OCI-LY1 (cell line): ENCODE results near the gene ZNF80.

ENCODE experiments used
- H2AFZ ChIP-seq: fragments of 200-600 bp; sonication (generic), shearing (Covaris generic); 2 replicates; pipeline ENCODE4 v1.6.0; 2014; ENCODE audit warnings: antibody characterized with exemption, mild to moderate bottlenecking, low read length
- H3F3A ChIP-seq: fragments of 200-600 bp; sonication (generic), shearing (Covaris generic); 2 replicates; pipeline ENCODE4 v1.6.0; 2014; ENCODE audit warnings: mild to moderate bottlenecking, antibody characterized with exemption, low read length, moderate library complexity; ENCODE audit not compliant: insufficient read depth
- H3K27ac ChIP-seq: fragments of 200-600 bp; sonication (generic); 2 replicates; pipeline ENCODE4 v1.5.1; 2014; ENCODE audit warnings: low read length, mixed run types, mild to moderate bottlenecking, low read depth; ENCODE audit not compliant: poor library complexity, severe bottlenecking
- H3K27me3 ChIP-seq: fragments of 200-600 bp; sonication (generic); 2 replicates; pipeline ENCODE4 v1.6.0; 2014; ENCODE audit warnings: antibody characterized with exemption, mild to moderate bottlenecking, low read length, moderate library complexity; ENCODE audit not compliant: insufficient read depth
- H3K36me3 ChIP-seq: fragments of 200-600 bp; sonication (generic); 2 replicates; pipeline ENCODE4 v1.6.1; 2014; ENCODE audit warnings: mild to moderate bottlenecking, antibody characterized with exemption, low read length, moderate library complexity, mixed read lengths; ENCODE audit not compliant: insufficient read depth
- H3K4me1 ChIP-seq: fragments of 200-600 bp; sonication (generic); 2 replicates; pipeline ENCODE4 v1.5.1; 2014; ENCODE audit warnings: mild to moderate bottlenecking, low read length, moderate library complexity; ENCODE audit not compliant: insufficient read depth, severe bottlenecking
- H3K4me2 ChIP-seq: fragments of 200-600 bp; sonication (generic), shearing (Covaris generic); 2 replicates; pipeline ENCODE4 v1.6.1; 2014; ENCODE audit warnings: low read length
- H3K4me3 ChIP-seq: fragments of 200-600 bp; sonication (generic); 2 replicates; pipeline ENCODE4 v1.5.1; 2014; ENCODE audit warnings: low read length, low read depth, mild to moderate bottlenecking, mixed read lengths; ENCODE audit not compliant: poor library complexity, severe bottlenecking
- H3K79me2 ChIP-seq: fragments of 200-600 bp; shearing (Covaris generic); 2 replicates; pipeline ENCODE4 v1.6.1; 2016; ENCODE audit warnings: mixed run types, low read length, mixed read lengths; ENCODE audit not compliant: insufficient read depth
- H3K9ac ChIP-seq: fragments of 200-600 bp; sonication (generic), shearing (Covaris generic); 2 replicates; pipeline ENCODE4 v1.6.1; 2014; ENCODE audit warnings: mild to moderate bottlenecking, low read length, mixed read lengths
- H3K9me2 ChIP-seq: fragments of 200-600 bp; sonication (generic), shearing (Covaris generic); 2 replicates; pipeline ENCODE4 v1.6.1; 2014; ENCODE audit warnings: low read depth, mild to moderate bottlenecking, low read length, mixed read lengths
- H3K9me3 ChIP-seq: fragments of 200-600 bp; shearing (Covaris generic); 2 replicates; pipeline ENCODE4 v1.6.1; 2014; ENCODE audit warnings: low read length, mixed read lengths
- H4K20me1 ChIP-seq: fragments of 200-600 bp; sonication (generic), shearing (Covaris generic); 2 replicates; pipeline ENCODE4 v1.6.0; 2016; ENCODE audit warnings: mild to moderate bottlenecking, low read length; ENCODE audit not compliant: insufficient read depth
- EZH2 ChIP-seq: fragments of 200-600 bp; sonication (generic), shearing (Covaris generic); IDR thresholded peaks from 2 replicates; pipeline ENCODE4 v1.8.0; 2017; ENCODE audit warnings: borderline replicate concordance, mixed run types, mild to moderate bottlenecking, antibody characterized with exemption, low read length, moderate library complexity, mixed read lengths
- TF ChIP-seq, protein P1 (sequence below): fragments of 200-600 bp; sonication (generic), shearing (Covaris generic); IDR thresholded peaks from 2 replicates; pipeline ENCODE4 v1.5.1; 2017; ENCODE audit warnings: mild to moderate bottlenecking, antibody characterized with exemption, low read length, moderate library complexity, mixed read lengths

ZNF80 gene

DNA sequence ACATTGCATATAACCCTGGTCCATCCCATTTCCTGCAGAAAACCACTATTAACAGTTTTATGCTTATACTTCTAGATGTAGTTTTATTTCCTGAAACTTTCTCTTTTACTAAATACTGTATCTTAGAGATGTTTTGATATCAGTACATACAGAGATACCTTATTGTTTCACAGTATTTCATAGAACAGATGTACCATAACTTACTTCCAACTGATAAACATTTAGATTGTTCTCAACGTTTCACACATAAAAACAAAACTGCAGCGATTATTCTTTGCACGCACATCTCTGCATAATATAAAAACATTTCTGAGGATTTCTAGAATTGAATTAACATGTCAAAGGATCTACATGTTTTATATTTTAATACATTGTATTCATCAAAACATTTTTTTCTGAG, 2.6 kb downstream of the ZNF80 start:
- no peak for TF ChIP-seq EZH2
- TF ChIP-seq, protein P1, sequence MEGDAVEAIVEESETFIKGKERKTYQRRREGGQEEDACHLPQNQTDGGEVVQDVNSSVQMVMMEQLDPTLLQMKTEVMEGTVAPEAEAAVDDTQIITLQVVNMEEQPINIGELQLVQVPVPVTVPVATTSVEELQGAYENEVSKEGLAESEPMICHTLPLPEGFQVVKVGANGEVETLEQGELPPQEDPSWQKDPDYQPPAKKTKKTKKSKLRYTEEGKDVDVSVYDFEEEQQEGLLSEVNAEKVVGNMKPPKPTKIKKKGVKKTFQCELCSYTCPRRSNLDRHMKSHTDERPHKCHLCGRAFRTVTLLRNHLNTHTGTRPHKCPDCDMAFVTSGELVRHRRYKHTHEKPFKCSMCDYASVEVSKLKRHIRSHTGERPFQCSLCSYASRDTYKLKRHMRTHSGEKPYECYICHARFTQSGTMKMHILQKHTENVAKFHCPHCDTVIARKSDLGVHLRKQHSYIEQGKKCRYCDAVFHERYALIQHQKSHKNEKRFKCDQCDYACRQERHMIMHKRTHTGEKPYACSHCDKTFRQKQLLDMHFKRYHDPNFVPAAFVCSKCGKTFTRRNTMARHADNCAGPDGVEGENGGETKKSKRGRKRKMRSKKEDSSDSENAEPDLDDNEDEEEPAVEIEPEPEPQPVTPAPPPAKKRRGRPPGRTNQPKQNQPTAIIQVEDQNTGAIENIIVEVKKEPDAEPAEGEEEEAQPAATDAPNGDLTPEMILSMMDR: no peak
- no peak overlapping the region for H3K27ac ChIP-seq
- no peak overlapping the region for H3K4me2 ChIP-seq
- H3K36me3 ChIP-seq: no peaks in the 10 kb centered on the region
- H3K79me2 ChIP-seq: no peaks in the 10 kb centered on the region
- H3K4me3 ChIP-seq: no peak overlapping the region
- H3K9me3 ChIP-seq: no peaks in the 10 kb centered on the region
- H4K20me1 ChIP-seq: no peaks in the 10 kb centered on the region
- H3F3A ChIP-seq: no peaks in the 10 kb centered on the region
- no peak overlapping the region for H2AFZ ChIP-seq
- no peaks in the 10 kb centered on the region for H3K27me3 ChIP-seq
- H3K9me2 ChIP-seq: no peaks in the 10 kb centered on the region
- H3K4me1 ChIP-seq: peaks cover 11% of the 10 kb centered on the region
- H3K9ac ChIP-seq: no peak overlapping the region

DNA sequence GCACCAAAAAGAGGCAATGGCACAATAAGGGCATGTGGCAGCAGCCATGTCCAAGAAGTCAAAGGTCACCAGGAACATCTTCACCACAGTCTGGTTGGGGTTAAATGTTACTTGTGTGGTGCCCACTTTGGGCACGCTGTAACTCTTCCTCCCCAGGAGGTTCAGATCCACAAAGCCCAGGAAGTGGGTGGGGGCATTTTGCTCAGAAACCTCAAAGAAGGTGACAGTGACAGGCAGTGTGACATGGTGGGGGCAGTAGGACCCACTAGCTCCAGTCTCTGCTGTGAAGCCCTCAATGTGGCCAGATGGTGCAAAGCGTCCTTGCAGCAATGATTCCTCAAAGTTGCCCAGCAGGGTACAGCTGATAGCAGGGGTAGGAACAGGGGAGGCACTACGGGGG, 5.8 kb downstream of the ZNF80 start:
- H2AFZ ChIP-seq: no peak overlapping the region
- no peak overlapping the region for H3K27ac ChIP-seq
- H3K79me2 ChIP-seq: no peaks in the 10 kb centered on the region
- no peak overlapping the region for H3K4me3 ChIP-seq
- H3K9ac ChIP-seq: no peak overlapping the region
- H3K36me3 ChIP-seq: no peaks in the 10 kb centered on the region
- no peak for TF ChIP-seq EZH2
- TF ChIP-seq, protein P1: no peak
- H3K4me2 ChIP-seq: no peak overlapping the region
- no peaks in the 10 kb centered on the region for H3F3A ChIP-seq
- H3K27me3 ChIP-seq: no peaks in the 10 kb centered on the region
- no peaks in the 10 kb centered on the region for H3K9me3 ChIP-seq
- H4K20me1 ChIP-seq: no peaks in the 10 kb centered on the region
- H3K4me1 ChIP-seq: peaks cover 13% of the 10 kb centered on the region
- no peaks in the 10 kb centered on the region for H3K9me2 ChIP-seq

DNA sequence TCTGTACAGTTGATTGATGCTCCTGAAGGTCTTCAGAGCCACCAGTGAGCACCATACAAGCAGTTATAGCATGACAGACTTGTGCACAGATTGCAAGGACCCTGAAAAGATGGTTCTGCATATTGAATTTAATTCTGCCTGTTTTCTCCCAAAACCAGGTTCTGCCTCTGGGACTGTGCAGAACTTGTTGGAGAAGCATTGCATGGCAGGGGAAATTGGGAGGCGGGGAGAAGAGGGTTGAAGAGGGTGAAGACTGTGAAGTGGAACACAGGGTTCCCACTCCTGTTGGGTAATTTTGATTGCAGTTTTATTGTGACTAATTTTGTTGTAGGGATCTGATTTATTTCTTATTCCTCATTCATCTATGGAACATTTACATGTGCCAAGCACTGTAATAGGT, 10.3 kb downstream of the ZNF80 start:
- Histone ChIP-seq H3K27me3 (no peaks in the 10 kb centered on the region), H3K9me2 (no peaks in the 10 kb centered on the region), H2AFZ (no peak overlapping the region), H3K4me1 (peaks cover 31% of the 10 kb centered on the region), H3K9ac (no peak overlapping the region), H3F3A (no peaks in the 10 kb centered on the region), H3K4me2 (no peak overlapping the region), H3K9me3 (peaks cover 12% of the 10 kb centered on the region), H4K20me1 (no peaks in the 10 kb centered on the region), H3K27ac (no peak overlapping the region), H3K79me2 (no peaks in the 10 kb centered on the region), H3K36me3 (peaks cover 18% of the 10 kb centered on the region; the same call in 1 of the 2 replicates), H3K4me3 (no peak overlapping the region)
- no peak for TF ChIP-seq EZH2
- TF ChIP-seq, protein P1: no peak
